Measurements from ENCODE around the gene NDUFC1. TPM values are rescaled to one million over a fixed set of nuclear protein-coding genes. Genes with fewer than 3 reads are reported as not detected.

Gene NDUFC1
- total RNA-seq, 1 donor from 2014 or later = 29.3 TPM

DNA sequence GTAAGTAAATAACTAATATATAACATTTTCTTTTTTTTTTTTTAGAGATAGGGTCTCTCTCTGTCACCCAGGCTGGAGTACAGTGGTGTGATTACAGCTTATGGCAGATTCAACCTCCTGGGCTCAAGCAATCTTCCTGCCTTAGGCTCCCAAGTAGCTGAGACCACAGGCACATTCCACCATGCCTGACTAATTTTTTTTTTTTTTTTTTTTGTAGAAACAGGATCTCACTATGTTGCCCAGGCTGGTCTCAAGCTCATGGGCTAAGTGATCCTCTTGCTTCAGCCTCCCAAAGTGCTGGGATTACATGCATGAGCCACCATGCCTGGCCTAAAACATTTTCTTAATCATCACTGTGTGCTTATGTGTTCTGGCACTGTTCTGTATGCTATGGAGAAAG is 55.0 kb downstream of the NDUFC1 start:
- DNase-seq = no peak

DNA sequence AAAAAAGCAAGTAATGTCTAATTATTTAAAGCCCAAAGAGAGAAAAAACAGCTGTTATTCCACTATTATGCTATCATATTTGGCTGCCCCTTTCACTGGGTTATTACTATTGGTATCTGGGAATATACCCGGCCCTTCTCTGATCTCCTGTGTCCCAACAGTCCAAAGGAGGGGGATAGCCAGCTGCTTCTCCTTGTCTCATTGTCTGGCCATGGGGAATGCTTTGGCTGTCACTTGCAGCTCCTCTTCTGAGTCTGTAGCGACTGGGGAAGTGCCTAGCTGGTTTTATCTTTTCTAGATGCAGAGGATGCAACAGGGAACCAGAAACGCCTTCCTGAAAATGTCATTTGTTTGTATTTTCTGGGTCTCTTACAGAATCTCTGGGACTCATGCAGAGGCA is 56.1 kb downstream of the NDUFC1 start:
- no peak for DNase-seq

DNA sequence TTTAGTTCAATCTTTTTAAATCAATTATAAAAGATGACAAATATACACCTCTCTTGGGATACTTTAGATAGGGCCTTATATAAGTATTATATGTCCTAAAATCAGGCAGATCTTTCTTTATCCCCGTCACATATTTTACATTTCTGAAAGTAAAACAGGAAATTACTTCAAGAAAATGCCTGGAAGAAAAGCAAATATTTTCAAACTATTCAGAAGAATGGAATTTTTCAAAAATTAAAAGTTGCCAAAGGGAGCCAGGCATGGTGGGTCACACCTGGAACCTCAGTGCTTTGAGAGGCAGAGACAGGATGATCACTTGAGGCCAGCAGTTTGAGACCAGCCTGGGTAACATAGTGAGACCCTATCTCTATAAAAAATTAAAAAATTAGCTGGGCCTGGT is 56.7 kb downstream of the NDUFC1 start:
- DNase-seq = no peak

DNA sequence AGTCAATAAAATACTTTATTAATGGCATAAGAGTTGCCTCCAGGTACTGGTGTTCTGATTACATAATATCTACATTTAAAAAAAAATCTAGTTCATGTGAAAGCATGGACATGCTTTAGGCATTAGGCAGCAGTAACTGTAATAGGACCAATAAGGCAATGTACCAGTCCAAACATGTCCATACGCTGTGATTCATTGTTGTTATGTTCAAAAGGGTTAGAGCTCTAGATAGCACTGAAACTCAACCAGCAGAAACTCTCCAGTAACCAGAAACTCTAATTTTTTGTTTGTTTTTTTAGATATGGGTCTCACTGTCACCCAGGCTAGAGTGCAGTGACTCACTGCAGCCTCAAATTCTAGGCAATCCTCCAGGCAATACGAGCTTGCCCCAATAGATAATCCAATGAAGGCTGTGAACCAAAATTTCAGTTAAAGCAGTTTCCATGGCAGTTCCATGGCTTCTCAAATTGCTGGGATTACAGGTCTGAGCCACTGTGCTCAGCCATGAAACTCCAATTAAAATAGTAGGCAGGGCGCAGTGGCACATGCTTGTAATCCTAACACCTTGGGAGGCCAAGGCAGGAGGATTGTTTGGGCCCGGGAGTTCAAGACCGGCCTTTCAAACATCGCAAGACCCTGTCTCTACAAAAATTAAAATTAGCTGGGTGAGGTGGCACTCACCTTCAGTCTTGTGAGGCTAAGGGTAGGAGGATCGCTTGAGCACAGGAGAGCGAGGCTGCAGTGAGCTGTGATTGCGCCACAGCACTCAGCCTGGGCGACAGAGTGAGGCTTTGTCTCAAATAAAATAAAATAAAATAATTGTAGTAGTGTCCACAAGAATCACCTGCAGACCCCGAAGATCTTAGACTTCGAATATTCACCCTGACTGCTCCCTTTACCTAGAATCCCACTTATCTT is 58.6 kb downstream of the NDUFC1 start:
- DNase-seq = no peak

DNA sequence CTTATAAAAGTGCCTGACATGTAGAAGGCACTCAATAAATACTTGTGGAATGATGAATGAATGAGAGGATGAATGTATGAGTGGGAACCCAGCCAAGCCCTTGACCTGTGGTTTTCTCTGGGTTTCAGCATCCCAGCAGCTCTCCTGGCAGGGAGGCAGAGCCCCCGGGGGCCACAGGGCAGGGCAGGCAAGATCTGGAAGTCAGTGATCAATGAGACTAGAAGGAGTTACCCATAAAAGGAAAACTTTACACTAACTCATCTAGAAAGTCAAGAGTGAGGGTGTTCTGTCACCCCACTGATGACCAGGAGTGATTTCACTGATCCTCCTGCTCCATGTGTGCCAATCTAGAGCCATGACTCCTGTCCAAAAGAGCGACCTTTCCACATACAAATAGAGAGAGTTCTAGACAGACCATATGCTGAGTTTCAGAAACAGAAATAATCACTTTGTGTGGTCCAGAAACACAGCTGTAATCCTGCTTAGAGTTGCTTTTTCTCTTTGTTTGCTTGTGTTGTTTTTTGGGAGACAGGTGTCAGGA is 59.7 kb downstream of the NDUFC1 start:
- DNase-seq = no peak

DNA sequence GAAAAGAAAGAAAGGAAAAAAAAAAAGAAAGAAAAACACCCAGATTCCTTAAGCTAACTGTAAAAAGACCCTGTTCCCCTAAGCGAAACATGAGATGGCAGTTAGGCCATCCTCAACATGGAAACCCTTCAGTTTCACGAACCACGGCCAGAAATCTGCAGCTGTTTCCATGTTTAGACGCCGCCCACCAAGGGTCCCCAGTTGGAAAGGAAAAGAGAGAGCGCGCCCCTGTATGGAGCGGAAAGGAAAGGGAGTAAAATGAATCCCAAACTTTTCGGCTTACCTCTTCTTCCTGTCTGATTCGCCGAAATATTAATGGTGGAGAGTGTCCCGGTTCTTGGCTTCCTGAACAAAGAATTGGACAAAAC is 60.5 kb downstream of the NDUFC1 start:
- no peak for DNase-seq

DNA sequence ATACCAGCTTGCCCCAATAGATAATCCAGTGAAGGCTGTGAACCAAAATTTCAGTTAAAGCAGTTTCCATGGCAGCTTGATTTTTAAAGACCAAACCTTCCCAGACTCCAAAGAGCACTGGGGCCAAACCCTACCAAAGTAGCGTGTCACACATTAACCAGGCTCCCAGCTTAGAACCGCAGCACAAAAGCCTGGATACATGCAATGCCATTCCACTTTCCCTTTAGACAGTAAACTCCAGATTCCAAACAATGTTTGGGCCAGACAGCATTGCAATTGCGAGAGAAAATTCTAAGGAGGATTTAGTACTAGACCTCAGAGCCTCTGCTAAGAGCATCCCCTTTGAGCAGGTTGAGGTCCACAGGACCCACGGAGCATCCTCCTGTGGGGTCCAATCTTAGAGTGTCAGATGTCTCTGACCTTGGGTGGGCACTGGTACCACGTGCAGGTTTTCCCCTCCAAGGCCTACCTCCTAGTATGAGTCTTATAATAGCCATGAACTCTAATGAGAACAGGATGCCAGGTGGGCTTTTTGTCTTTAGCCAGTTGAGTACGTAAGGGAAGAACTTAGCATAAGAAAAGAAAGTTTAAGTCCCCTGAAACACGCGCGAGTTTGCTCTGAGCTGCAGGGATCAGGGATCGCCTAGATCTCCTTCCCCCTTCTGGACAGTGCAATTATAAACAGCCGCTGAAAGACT is 61.0 kb downstream of the NDUFC1 start:
- no peak for DNase-seq

Small RNA genes lying within 50 kb of the gene (small RNA-seq; reads per million reads assigned to genes)
- not detected for gene RNU6-1074P
- not detected for gene RNU6-1214P

Other genes starting within 250 kb of the NDUFC1 start
- 152 TPM for gene ELF2, start 125.3 kb downstream of the NDUFC1 start, total RNA-seq
- 1.2 TPM for gene MGARP, start 22.3 kb downstream of the NDUFC1 start, total RNA-seq
- 52.7 TPM for gene NAA15, start 972 bp downstream of the NDUFC1 start, total RNA-seq
- 47.7 TPM for gene RAB33B, start 151.6 kb upstream of the NDUFC1 start, total RNA-seq